GM21786 (cell line): Measurements from ENCODE around the gene DCHS1.
A peak's percentile ranks its signal among the peaks of the same experiment; 100 is the strongest.

ENCODE experiments used
- ATAC-seq: cut with Tn5 transposase; IDR thresholded peaks from one replicate; pipeline ENCODE4 v1.9.1; 2021; ENCODE audit not compliant: unreplicated experiment

The DCHS1 gene

DNA sequence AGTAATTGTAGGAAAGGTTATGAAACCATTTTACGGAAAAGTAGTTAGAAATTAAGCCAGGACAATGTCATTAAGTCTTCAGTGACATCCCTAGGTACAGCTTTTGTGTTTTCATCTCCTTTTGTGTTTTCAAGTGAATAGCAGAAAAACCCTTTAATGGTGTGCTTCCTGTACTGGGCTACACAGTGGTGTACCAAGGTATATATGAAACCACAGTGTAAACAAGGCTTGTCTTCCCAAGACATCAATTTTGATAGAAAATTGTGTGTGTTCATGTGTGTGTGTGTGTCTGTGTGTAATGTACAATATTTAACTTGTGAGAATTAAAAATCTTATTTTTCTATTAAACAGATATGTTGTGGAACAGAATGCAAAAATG lies 18.6 kb upstream of the DCHS1 start:
- ATAC-seq: no peak

DNA sequence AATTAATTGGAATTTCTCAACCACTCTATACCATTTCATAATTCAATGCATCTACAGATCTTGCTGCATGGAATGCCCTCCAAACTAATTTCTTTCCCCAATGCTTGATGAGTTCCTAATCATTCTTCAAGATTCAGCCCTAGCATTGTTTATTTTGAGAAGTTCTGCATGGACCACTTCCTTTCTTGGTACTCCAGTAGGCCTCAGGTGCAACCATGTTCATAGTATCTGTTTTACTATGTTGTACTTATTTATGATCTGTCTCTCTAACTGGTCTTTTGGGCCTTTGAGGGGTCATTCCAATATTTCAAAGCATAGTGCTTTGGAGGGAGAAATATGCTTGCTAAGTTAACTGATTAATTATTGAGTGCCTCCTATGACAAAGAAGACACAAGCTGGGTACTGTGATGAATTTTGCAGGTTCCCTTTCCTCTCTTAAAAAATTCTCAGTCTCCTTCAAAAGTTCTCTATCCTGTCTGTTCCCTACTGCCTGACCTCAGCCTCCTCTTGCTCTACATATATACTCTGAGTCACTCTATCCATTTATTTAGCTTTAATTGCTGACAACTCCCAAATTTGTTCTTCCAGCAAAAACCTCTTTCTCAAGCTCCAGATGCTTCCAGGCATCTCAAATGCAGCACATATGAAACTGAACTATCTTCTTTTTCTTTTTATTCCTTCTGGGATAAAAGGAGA lies 18.1 kb upstream of the DCHS1 start:
- ATAC-seq: no peak

DNA sequence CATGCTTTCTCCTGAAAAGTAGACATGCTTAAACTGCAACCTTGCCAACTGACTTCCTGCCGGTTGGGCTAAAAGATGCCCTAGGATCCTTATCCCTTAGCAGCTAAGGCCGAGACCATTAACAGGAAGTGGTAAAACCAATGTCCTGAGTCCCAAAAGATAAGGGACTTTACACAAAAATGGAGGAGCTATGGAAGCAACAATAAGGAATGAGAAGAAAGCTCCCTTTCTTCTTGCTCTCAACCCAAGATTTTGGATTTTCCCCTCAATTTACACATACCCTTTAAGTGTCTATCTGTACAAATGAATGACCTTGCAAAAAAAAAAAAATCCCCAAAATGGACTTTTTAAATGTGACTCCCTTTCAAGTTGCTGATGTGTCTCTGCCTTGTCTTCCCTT lies 16.4 kb upstream of the DCHS1 start:
- ATAC-seq: no peak

DNA sequence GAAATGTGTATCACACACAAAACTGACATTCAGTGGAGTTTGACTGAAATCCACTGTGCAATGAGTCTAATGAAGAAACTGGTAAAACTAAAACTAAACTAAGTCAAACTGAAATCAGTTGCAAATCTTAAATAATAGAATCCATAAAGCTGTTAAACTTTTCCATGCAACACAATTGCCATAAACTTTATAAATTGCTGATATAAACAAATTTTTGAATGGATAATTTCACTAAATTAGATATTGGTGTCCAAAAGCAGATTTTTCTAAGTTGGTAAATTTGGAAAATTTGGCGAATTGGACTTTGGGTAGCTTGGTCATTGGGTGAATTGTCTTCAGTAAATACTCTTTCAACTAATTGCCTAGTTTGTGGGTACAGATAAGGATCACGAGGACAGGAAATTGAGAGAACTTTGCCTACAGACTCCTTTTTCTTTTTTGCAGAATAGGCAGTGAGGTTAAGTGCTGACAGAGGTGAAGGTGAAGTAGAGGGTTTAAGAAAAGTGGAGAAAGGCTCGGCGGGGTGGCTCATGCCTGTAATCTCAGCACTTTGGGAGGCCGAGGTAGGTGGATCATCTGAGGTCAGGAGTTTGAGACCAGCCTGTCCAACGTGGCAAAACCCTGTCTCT lies 14.7 kb upstream of the DCHS1 start:
- no peak for ATAC-seq

DNA sequence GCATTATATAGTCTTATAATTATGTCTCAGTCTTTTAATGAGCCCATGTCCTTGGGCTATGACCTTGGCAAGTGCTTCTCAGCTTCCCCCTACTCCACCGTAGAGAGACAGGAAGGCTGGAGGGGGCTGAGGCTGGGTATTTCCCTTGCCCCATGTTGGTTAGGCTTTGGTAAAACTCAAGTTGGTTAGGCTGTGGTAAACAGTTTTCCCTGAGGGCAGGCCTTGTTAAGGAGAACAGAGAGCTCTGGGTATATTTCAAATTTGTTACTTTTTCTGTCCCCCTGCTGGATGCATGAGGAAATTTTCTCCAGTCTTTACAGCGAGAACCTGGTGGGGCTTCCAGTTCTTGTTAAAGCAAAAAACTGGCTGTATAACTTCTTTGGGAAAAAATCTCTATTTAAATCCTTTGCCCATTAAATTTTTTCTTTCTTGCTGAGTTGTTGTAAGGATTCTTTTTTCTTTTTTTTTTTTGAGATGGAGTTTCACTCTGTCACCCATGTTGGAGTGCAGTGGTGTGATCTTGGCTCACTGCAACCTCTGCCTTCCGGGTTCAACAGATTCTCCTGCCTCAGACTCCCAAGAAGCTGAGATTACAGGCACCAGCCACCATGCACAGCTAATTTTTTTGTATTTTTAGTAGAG lies 12.2 kb upstream of the DCHS1 start:
- peak; percentile 76 for ATAC-seq

DNA sequence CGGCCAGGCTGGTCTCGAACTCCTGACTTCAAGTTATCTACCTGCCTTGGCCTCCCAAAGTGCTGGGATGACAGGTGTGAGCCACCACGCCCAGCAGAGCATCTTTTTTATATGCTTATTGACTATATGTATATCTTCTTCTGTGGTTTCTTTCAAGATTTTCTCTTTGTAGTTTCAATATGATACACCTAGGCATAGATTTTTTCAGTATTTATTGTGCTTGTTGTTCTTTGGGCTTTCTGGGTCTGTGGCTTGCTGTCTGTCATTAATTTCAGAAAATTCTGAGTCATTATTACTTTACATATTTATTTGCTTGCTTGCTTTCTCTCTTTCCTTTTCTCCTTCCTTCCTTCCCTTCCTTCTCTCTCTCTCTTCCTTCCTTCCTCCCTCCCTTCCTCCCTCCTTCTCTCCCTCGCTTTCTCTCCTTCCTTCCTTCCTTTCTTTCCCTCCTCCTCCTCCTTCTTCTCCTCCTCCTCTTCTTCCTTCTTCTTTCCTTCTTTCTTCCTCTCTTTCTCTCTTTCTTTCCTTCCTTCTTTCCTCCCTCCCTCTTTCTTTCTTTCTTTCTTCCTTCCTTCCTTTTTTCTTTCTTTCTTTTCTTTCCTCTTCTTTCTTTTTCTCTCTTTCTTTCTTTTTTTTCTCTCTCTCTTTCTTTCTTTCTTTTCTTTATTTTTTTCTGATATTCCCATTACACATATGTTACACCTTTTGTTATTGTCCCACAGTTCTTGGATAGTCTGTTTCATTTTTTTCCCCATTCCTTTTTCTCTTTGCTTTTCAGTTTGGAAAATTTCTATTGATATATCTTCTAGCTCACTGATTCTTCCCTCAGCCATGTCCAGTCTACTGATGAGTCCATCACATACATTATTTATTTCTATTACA lies 10.9 kb upstream of the DCHS1 start:
- ATAC-seq: no peak

DNA sequence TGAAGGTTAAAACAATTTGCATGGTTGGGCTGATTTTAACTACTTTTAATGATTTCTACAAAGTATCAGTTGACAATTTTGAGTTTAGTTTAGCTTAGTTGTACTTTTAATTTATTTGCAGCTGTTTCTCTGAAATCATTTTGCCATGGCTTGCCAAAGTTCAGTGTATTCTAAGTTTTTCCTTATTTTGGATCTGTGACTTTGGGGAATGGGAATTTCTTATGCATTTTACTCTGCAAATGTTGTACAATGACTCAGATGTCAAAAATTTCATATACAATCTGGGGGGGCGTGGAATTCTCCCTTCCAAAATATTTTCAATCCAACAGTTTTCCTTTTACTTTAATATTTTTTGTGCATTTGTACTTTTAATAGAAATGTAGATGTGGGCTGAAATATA lies 8.9 kb upstream of the DCHS1 start:
- no peak for ATAC-seq

DNA sequence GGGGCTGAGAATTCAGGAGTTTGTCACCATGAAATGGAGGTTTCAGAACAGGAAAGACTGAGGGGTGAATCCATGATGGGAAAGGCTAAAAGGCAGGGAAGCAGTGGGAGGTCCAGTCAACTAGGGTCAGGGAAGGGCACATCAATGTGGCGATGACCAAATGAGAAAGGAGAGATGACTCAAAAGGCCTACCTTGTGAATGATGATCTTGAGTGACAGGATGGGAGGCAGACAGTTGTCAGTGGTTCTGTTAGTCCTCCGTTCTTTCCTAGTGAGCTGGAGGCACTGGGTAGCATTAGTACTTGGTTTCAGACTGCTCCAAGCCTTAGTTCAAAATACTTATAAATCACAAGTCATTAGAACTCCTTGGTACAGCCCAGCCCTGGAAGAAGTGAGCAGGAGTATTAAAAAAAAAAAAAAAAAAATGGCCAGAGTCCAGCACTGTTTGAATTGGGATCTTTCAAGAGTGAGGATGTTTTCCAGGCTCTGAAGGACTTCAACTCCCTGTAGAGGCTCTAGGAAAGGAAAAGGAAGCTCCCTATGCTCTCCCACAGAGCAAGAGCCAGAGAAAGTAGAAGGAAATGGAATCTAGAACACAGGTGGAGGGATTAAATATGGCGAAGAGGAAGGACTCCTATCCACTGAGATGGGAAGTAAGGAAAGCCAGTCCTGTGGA lies 8.3 kb upstream of the DCHS1 start:
- ATAC-seq: no peak

DNA sequence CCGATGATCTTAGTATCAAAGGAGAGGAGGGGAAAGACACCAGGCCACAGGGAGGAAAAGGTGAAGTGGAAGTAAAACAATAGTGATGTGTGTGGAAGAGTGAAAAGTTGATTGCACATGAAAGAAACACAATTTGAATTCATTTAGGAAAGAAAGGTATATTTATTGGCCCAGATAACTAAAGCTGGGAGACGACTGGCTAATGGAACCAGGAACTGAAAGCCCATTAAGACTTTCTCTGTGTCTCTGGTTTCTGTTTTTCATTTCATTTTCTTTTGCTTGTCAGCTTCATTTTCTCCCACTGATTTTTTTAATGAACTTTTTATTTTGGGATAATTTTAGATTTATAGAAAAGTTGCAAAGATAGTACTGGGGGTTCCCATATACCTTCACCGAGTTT lies 5.1 kb upstream of the DCHS1 start:
- ATAC-seq: peak; percentile 69

DNA sequence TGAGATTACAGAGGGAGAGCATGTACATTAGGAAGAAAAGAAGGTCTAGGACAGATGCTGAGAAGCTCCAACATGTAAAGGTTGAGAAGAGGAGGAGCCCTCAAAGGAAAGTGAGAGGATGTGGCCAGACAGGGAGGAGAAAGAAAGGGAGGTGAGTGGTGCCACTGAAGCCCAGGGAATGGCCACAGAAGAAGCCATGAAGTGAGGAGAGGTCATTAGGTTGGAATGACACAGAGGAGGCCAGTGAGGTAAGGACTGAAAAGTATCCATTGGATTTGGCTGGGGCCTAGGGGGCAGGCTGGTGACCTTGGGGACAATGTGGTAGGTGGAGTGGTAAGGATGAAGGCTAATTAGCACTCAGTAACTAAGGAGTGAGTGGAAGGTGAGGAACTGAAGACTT lies 3.0 kb upstream of the DCHS1 start:
- ATAC-seq: no peak

DNA sequence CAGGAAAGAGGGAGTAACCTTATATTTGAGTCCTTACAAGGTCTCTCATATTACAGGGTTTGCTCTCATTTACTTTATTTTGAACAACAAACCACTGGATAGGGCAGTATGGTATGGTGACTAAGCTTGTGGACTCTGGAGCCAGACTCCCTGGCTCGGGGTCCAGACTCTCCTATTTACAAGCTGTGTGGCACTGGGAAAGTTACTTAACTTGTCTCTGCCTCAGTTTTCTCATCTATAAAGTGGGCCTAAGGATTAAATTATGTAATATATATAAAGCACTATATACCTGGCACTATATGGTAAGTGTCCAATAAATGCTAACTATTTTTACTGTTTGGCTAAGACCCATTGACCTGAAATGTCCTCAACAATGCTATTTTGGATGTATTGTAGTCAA lies 1.7 kb upstream of the DCHS1 start:
- no peak for ATAC-seq

DNA sequence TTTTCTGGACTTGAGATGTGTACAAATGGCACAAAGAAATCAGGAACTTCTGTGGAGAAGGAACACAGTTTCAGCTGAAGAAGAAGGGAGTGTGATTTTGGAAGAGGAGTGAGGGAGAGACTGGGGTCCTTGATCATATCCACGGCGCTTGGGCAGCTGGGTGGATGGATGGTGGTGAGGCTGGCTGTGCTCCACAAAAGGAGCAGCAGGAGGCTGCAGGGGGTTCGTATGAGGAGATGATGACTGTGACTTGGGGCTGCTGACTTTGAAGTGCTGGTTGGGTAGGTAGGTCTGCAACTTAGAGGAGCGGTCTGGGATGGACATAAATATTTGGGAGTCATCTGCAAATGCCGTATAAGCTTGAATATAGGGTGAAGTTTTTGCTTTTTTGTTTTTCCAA lies 1.3 kb upstream of the DCHS1 start:
- no peak for ATAC-seq

DNA sequence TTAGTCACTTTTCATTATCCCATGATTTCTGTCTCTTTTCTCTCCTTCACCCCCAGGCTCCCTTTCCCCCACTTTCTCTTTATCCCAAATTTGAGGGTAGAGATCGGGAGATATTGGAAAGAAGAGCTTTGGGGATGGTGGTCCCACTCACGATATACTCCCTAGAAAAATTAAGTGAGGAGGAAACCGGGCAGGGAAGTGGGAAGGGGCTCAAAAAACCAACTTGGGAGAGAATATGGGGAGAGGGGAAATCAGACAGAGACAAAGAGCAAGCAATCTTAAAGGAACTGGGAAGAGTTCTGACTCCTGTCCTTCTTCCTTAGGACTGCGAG lies 941 bp upstream of the DCHS1 start:
- ATAC-seq: no peak

DNA sequence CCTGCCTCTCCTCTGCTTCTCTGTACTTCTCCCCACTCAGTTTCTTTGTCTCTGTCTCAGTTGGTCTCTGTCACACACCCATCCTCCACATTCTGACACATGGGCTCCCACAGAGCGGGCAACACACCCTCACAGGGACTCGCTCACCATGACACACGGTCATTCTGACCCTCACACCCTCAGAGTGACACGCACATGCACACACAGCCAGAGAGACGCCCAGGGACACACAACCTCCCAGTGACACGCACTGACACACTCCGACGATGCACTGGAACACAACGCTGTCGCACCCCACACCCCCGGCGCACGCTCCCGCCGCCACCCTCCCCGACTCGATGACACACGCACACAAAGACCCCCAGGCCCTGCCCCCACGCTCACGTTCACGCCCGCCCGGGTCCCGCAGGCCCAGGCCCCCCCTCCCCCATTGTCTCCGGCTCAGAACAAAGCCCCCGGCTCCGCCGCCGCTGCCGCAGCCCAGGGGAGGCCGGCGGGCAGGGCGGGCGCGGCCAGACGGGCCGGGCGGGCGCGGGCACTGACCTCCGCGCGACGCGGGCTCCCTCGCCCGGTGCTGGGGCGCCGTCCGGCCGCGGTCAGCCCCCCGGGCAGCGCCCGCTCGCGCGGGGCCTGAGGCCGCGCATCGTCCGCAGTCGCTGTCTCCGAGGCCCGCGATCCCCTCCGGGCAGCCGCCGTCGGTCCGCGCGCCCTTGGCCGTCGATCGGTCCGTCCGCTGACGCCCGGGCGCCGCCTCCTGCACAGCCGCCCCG lies 404 bp downstream of the DCHS1 start:
- no peak for ATAC-seq

DNA sequence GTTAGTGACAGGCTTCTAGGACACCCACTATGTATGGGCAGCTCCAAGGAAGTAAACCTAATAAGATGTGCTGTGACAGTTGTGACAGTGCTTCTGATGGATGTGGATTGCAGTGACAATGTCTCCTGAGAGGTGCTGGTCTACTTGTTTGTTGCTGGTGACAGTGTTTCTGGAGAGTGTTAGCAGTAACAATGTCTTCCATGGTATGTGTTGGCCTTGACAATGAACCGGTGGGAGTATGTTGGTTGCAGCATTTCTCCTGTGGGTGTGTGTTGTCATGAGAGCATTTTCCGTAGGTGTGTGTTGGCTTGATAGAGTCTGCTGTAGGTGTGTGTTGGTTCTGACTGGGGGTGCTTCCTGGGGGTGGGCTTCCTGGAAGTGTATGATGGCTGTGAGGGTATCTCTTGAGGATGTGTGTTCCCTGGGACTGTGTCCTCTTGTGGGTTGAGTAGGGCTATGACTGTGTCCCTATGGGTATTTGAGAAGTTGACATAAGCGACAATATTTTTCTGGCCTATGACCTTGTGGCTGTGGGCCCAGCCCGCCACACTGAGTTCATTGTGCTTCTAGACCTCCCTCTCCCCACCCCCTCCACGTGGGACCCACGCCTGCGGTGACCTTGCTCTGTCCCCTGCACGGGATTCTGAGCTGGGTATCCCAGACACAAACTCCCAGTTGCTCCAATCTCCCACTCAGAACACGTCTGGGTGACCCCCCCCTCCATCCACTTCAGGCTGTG lies 1.2 kb downstream of the DCHS1 start:
- ATAC-seq: no peak

DNA sequence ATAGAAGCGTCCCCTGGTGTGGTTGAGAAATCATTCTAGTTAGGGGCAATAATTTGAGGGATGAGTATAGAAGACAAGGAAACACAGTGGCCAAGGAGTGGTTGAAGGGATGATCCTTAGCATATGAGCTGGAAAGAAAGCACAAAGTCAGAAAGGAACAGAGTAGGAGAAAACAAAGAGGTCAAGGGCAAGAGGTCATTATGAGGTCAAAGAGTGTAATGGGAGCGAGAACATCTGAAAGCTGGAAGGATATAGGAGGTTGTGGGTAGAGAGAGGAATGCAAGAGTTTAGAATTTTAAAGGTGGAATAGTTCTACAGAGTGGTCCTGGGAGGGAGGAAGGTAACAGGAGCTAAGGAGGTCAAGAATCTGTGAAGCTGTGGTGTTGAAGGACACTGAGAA lies 2.0 kb downstream of the DCHS1 start:
- ATAC-seq: no peak

DNA sequence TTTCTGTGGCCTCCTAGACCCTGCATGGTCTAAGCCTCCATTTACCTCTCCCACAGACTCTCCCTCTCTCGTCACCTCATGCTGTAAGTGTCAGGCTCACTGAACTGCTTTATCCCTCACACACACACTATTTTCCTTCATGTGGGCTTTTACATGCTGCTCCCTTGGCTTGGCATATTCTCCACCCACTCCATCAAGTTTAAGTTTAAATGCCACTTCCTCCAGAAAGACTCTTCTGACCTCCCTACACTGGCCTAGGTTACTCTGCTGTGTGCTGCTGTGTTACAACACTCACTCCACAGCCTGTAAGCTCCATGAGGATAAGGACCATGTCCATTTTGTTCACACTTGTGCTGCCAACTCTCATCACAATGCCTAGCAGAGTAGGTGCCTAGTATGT lies 2.5 kb downstream of the DCHS1 start:
- ATAC-seq: no peak

DNA sequence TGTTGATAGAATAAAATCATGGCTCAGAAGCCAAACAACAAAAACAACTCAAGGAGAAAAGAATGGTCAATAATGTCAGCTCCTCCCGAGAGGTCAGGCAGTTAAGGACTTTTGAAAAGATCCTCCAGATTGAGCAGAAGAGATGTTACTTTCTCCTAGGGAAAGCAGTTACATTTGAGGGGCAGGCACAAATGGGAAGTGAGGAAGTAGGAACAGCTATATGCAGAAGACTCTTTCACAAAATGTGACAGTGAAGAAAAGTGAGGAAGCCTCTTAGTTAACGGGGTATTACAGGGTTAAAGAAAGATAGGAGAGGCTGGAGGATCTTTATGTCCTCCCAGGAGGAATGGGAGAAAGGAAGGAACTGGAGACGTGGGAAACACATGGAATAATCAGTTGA lies 3.4 kb downstream of the DCHS1 start:
- ATAC-seq: no peak

DNA sequence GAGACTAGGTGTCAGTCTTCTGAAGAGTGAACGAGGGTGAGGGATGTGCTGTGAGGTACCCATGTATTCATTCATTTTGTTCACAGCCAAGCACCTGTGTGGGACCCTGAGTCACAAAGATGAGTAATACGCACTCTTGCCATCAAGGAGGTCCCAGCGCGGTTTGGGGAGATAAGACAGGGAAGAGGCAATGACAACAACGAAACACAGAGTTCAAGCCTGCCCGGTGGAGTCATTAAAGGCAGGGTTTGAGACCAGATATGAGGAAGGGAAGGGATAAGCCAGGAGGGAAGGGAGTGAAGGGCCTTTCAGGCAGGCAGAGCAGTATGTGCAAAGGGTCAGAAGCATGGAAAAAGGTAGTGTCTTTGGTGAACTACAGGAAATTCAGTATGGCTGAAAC lies 4.6 kb downstream of the DCHS1 start:
- no peak for ATAC-seq

DNA sequence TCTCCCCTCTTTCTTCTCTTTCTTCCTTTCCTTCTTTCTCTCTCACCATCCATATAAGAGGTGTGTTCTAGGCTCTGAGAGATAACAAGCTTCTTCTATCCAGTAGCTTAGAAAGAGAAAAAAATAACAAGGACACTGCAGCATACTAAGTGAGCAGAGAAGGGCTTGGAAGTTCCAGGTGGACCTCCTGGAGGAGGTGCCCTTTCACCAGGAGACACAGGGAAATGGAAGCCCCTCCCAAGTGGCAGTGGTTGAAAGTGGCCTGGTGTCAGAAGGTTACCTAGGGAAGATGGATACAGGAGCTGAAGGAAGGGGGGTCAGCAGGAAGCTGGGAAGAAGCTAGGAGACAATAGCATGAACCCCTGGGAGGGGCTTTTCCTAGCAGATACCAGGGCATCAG lies 5.5 kb downstream of the DCHS1 start:
- ATAC-seq: no peak
